GM23338 (cell line): Measurements from ENCODE around the gene VILL. TPM values are rescaled to one million over a fixed set of nuclear protein-coding genes. Genes with fewer than 3 reads are reported as not detected.
A peak's percentile ranks its signal among the peaks of the same experiment; 100 is the strongest.

Source experiments
- ATAC-seq: fragments of 200-7000 bp; cut with Tn5 transposase; 3 replicates; pipeline ENCODE4 v1.9.1; 2020
- DNase-seq: peaks from one replicate; pipeline ENCODE4 v3.0.0-alpha.2; 2015; ENCODE audit warnings: low spot score
- H2AFZ ChIP-seq: fragments of 200-600 bp; sonication (generic); 2 replicates; pipeline ENCODE4 v1.8.0; 2016; ENCODE audit warnings: antibody characterized with exemption, mild to moderate bottlenecking, moderate library complexity
- H3F3A ChIP-seq: fragments of 200-600 bp; sonication (generic); replicated peaks from 2 replicates; pipeline ENCODE4 v1.8.0; 2017; ENCODE audit warnings: antibody characterized with exemption, mixed run types, low read depth
- H3K27ac ChIP-seq: fragments of 200-600 bp; sonication (generic); 2 replicates; pipeline ENCODE4 v1.6.1; 2016; ENCODE audit warnings: low read depth
- H3K27me3 ChIP-seq: fragments of 200-600 bp; sonication (generic); 2 replicates; pipeline ENCODE4 v1.8.0; 2016; ENCODE audit warnings: mild to moderate bottlenecking, mixed run types, moderate library complexity; ENCODE audit not compliant: insufficient read depth
- H3K36me3 ChIP-seq: fragments of 200-600 bp; sonication (generic); 2 replicates; pipeline ENCODE4 v1.8.0; 2016; ENCODE audit warnings: mild to moderate bottlenecking; ENCODE audit not compliant: insufficient read depth
- H3K4me1 ChIP-seq: fragments of 200-600 bp; sonication (generic); 2 replicates; pipeline ENCODE4 v1.8.0; 2016; ENCODE audit warnings: mild to moderate bottlenecking, moderate library complexity; ENCODE audit not compliant: insufficient read depth
- H3K4me2 ChIP-seq: fragments of 200-600 bp; sonication (generic); 2 replicates; pipeline ENCODE4 v1.7.1; 2017; ENCODE audit warnings: mixed run types
- H3K4me3 ChIP-seq: fragments of 200-600 bp; sonication (generic); 2 replicates; pipeline ENCODE4 v1.6.1; 2016; ENCODE audit warnings: mixed run types
- H3K79me2 ChIP-seq: fragments of 200-600 bp; sonication (generic); replicated peaks from 2 replicates; pipeline ENCODE4 v1.8.0; 2017; ENCODE audit warnings: mild to moderate bottlenecking; ENCODE audit not compliant: insufficient read depth
- H3K9me2 ChIP-seq: fragments of 200-600 bp; sonication (generic); 2 replicates; pipeline ENCODE4 v1.8.0; 2017; ENCODE audit not compliant: insufficient read depth
- H4K20me1 ChIP-seq: fragments of 200-600 bp; sonication (generic); replicated peaks from 2 replicates; pipeline ENCODE4 v1.8.0; 2017; ENCODE audit warnings: mild to moderate bottlenecking; ENCODE audit not compliant: insufficient read depth
- H3K27ac Mint-ChIP-seq: 2 replicates; pipeline ENCODE4 v1.8.0; 2020; ENCODE audit warnings: inconsistent platforms, mild to moderate bottlenecking, moderate library complexity, mixed read lengths
- H3K27me3 Mint-ChIP-seq: 3 replicates; pipeline ENCODE4 v1.8.0; 2022; ENCODE audit warnings: low read depth, mild to moderate bottlenecking, moderate library complexity, mixed read lengths, inconsistent platforms; ENCODE audit not compliant: insufficient read depth, poor library complexity
- H3K36me3 Mint-ChIP-seq: 3 replicates; pipeline ENCODE4 v1.8.0; 2021; ENCODE audit warnings: low read depth, mild to moderate bottlenecking, inconsistent platforms, moderate library complexity, mixed read lengths
- H3K4me1 Mint-ChIP-seq: 3 replicates; pipeline ENCODE4 v1.8.0; 2020; ENCODE audit warnings: mild to moderate bottlenecking, inconsistent platforms, mixed read lengths
- H3K4me3 Mint-ChIP-seq: 3 replicates; pipeline ENCODE4 v1.8.0; 2021; ENCODE audit warnings: moderate library complexity, mild to moderate bottlenecking, inconsistent platforms, mixed read lengths
- H3K9me3 Mint-ChIP-seq: 3 replicates; pipeline ENCODE4 v1.8.0; 2020; ENCODE audit warnings: moderate library complexity, mild to moderate bottlenecking, inconsistent platforms, mixed read lengths
- CTCF ChIP-seq, 2 experiments: fragments of 200-600 bp in 1 of 2; sonication (generic) in 1 of 2; conservative IDR thresholded peaks; 2 replicates each; pipeline versions ENCODE4 v1.5.1 to v1.6.1; 2016 to 2017; ENCODE audit warnings: antibody characterized with exemption in 2 of 2, low read depth in 2 of 2, mild to moderate bottlenecking in 2 of 2, moderate library complexity in 1 of 2
- ZNF462 ChIP-seq: fragments of 250-450 bp; sonication (Bioruptor Pico); IDR thresholded peaks from 2 replicates; pipeline ENCODE4 v1.5.0; 2020; ENCODE audit warnings: mild to moderate bottlenecking, moderate library complexity
- polyA plus RNA-seq: library from polyadenylated mRNA; unstranded; fragments of >200 nt; fragmentation: Nextera tagmentation; extraction: Ambion mirVana; gene quantifications from 2 replicates; pipeline ENCODE4 v1.2.1, GENCODE V29; 2016
- total RNA-seq: library from RNA; depleted of rRNA; stranded (reverse); fragments of >200 nt; shearing (Covaris generic); gene quantifications from 2 replicates; pipeline ENCODE4 v1.2.3, GENCODE V29; 2014

The VILL gene
- total and polyA plus RNA-seq, 2 experiments from 2014 or later, result 2.7 to 9.8 TPM

GRCh38 chr3:37985637-37986320, 4.8 kb upstream of the VILL start:
- Histone ChIP-seq H4K20me1 (no peaks in the 10 kb centered on the region), H3K79me2 (no peaks in the 10 kb centered on the region), H3K27ac (no peak overlapping the region), H3K4me2 (no peak overlapping the region), H3K4me3 (no peak overlapping the region), H3K36me3 (no peaks in the 10 kb centered on the region), H3K4me1 (no peaks in the 10 kb centered on the region), H3F3A (no peaks in the 10 kb centered on the region), H2AFZ (no peak overlapping the region), H3K27me3 (no peaks in the 10 kb centered on the region), H3K9me2 (no peaks in the 10 kb centered on the region)
- TF ChIP-seq ZNF462 (CRISPR knock-in tag) (no peak), CTCF (conservative IDR thresholded peaks at IDR 0.05; ENCODE audit: low read depth in 2 of 2) (peak; percentile 37 to 66)
- ATAC-seq (peak; percentile 43), DNase-seq (peak; percentile 43)
- H3K4me1 Mint-ChIP-seq, result peaks cover 9% of the 10 kb centered on the region
- H3K27ac Mint-ChIP-seq, result no peak overlapping the region
- H3K4me3 Mint-ChIP-seq, result no peak overlapping the region
- peaks cover 18% of the 10 kb centered on the region for H3K27me3 Mint-ChIP-seq
- no peaks in the 10 kb centered on the region for H3K36me3 Mint-ChIP-seq
- H3K9me3 Mint-ChIP-seq, result no peaks in the 10 kb centered on the region
